Effector CD8-positive, alpha-beta T cell (primary cell): ENCODE measurements around the gene KCTD12.

Source experiments
- DNase-seq: peaks from one replicate; lab custom pipeline; 2025; lab: John Stamatoyannopoulos, UW

Gene KCTD12

GRCh38 chr13:76853921-76854608 lies 32.1 kb downstream of the KCTD12 start:
- DNase-seq: no peak

GRCh38 chr13:76853481-76853880 lies 32.7 kb downstream of the KCTD12 start:
- no peak for DNase-seq

GRCh38 chr13:76852986-76853385 lies 33.2 kb downstream of the KCTD12 start:
- DNase-seq: no peak

DNA sequence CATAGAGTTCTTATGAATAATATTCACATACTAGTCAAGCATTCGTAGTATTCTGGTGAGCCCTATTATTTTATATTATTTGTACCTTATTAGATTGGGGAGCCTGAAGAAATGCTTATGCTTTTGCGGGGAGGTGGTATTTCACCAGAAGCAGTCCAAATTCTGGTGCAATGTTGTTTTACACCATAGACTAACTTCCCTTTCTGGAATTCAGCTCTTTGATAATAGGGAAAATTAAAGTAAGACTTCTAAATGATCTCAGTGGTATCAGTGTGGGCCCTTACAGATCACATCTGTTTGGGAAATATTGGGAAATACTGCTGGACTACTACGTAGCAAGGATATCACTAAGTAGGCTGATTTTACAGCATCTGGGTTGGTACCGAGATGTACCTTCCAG lies 34.2 kb downstream of the KCTD12 start:
- DNase-seq: no peak

GRCh38 chr13:76849493-76849892 lies 36.7 kb downstream of the KCTD12 start:
- DNase-seq: no peak

GRCh38 chr13:76848596-76848995 lies 37.6 kb downstream of the KCTD12 start:
- DNase-seq: no peak

- DNase-seq: no peak
These were observed 39.8 kb downstream of the KCTD12 start for GRCh38 chr13:76846363-76846762.

DNA sequence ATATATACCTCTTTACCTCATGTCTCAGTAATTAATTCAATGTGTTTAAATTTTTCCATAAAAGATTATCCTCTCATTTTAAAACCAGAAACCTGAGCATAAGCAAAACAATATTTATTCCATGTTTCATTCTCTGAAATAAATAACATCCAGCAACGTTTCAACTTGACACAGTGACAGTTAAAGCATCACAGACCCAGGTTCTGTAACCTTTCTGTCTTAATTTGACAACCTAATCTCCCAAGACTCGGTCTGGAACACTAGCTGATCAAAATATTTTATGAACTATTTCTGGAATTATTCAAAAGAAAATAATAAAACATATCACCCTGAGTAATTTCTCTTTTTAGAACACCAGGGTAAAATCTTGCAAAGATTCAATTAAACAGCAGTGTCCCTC lies 40.3 kb downstream of the KCTD12 start:
- no peak for DNase-seq

- no peak for DNase-seq
These were observed 40.8 kb downstream of the KCTD12 start for GRCh38 chr13:76845367-76845766.

GRCh38 chr13:76837801-76838200 lies 48.4 kb downstream of the KCTD12 start:
- no peak for DNase-seq

DNA sequence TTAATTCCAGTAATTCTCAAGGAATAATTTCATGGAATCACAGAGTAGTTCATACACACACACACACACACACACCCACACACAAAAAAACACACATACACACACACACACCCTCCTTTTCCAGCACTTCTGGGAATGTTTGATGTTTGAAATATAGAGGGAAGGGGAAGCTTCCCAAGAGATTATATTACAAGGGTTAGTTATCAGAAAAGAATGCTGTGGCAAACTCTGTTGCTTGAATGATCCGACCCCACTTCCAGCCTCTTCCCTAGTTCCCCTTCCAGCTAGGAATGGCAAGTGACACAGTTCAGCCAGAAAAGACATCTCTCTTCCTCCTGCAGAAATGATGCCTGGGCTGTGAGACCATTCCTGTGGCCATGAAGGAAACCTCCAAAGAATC lies 49.9 kb downstream of the KCTD12 start:
- DNase-seq: no peak

DNA sequence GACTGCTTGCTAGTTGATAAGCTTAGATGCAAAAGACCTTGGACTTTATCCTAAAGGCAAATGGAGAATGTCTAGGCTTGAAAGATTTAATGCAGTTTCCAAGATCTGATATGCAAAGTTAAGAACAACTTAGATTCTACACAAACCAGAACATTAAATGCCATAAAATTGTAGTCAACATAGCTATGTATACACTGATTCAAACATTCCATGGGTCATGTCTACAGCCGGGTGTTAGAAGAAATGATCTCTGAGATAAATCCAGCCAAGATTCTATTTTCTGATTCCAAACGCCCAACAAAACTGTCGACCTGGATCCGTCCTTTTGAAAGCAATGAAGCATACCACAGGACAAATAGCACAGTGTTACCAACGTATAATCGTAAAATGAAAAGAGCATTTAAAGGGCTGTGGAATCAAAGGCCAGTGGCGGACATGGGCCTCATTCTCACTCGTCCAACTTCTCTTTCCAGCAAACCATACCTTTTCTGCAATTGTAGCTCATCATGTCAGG lies 52.7 kb downstream of the KCTD12 start:
- no peak for DNase-seq

- DNase-seq: no peak
These were observed 53.8 kb downstream of the KCTD12 start for GRCh38 chr13:76832258-76832988.

DNA sequence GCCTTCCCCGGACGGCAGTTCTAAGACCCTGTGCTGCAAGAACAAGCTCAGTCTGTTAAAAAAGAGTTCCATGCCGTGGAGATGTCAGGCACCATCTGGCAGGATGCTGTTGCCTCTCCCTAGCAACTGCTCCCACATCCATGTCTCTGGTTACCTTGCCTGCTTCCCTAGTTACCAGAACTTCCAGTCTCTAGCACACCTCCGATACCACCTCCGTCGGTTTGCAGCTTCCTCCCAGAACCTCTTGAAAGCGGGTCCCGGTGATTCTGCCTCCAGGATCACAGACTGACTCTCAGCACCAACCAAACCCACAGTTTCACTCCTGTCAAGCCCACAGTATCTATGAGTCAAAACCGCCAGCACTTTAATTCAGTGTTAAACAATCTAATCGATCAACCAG lies 55.4 kb downstream of the KCTD12 start:
- no peak for DNase-seq
